Gastrocnemius medialis (tissue), 4 donors: ENCODE measurements around the gene FBXL5.

Source experiments
- POLR2A ChIP-seq, 2 donors: fragments of 450-650 bp; IDR thresholded peaks; one replicate each; pipeline ENCODE4 v1.6.1; 2017; ENCODE audit warnings: antibody characterized with exemption in 2 of 2, mild to moderate bottlenecking in 2 of 2, moderate library complexity in 2 of 2
- TF ChIP-seq, protein P1 (sequence below), 5 experiments: fragments of 450-650 bp in 3 of 5; fragments of 200-600 bp in 2 of 5; sonication (generic) in 2 of 5; IDR thresholded peaks in 4 of 5; conservative IDR thresholded peaks in 1 of 5; 1 replicate in 4 of 5; 2 replicates in 1 of 5; pipeline ENCODE4 v1.5.1; 2016 to 2019; ENCODE audit warnings: antibody characterized with exemption in 5 of 5, mild to moderate bottlenecking in 3 of 5, moderate library complexity in 3 of 5

GRCh38 chr4:15652191-15652590, 3.0 kb downstream of the FBXL5 start:
- TF ChIP-seq, protein P1, sequence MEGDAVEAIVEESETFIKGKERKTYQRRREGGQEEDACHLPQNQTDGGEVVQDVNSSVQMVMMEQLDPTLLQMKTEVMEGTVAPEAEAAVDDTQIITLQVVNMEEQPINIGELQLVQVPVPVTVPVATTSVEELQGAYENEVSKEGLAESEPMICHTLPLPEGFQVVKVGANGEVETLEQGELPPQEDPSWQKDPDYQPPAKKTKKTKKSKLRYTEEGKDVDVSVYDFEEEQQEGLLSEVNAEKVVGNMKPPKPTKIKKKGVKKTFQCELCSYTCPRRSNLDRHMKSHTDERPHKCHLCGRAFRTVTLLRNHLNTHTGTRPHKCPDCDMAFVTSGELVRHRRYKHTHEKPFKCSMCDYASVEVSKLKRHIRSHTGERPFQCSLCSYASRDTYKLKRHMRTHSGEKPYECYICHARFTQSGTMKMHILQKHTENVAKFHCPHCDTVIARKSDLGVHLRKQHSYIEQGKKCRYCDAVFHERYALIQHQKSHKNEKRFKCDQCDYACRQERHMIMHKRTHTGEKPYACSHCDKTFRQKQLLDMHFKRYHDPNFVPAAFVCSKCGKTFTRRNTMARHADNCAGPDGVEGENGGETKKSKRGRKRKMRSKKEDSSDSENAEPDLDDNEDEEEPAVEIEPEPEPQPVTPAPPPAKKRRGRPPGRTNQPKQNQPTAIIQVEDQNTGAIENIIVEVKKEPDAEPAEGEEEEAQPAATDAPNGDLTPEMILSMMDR (IDR thresholded peaks at IDR 0.05 in 4 of 5, conservative IDR thresholded peaks at IDR 0.05 in 1 of 5), result no peak
- TF ChIP-seq POLR2A (IDR thresholded peaks at IDR 0.05), result no peak
